HCT116 (cell line): Measurements from ENCODE around the gene C1orf105. TPM values are rescaled to one million over a fixed set of nuclear protein-coding genes. Genes with fewer than 3 reads are reported as not detected.

Experiments
- ATF3 ChIP-seq: IDR thresholded peaks from 2 replicates; pipeline ENCODE4 v1.6.1; 2012
- CEBPB ChIP-seq: IDR thresholded peaks from 2 replicates; pipeline ENCODE4 v1.6.1; 2012; ENCODE audit warnings: low read depth
- JUND ChIP-seq: IDR thresholded peaks from 2 replicates; pipeline ENCODE4 v1.6.1; 2012
- MAX ChIP-seq: IDR thresholded peaks from 2 replicates; pipeline ENCODE4 v1.6.1; 2012
- POLR2AphosphoS5 ChIP-seq: IDR thresholded peaks from 2 replicates; pipeline ENCODE4 v1.6.1; 2011; ENCODE audit warnings: mild to moderate bottlenecking, low read depth, low read length, moderate library complexity
- REST ChIP-seq: IDR thresholded peaks from 2 replicates; pipeline ENCODE4 v1.6.1; 2012; ENCODE audit warnings: low read depth
- ZBTB33 ChIP-seq: IDR thresholded peaks from 2 replicates; pipeline ENCODE4 v1.6.1; 2011; ENCODE audit warnings: mild to moderate bottlenecking, low read length, moderate library complexity; ENCODE audit not compliant: insufficient replicate concordance; ENCODE audit errors: extremely low read depth
- ZNF274 ChIP-seq: fragments of 200-500 bp; sonication (Bioruptor generic); IDR thresholded peaks from 2 replicates; pipeline ENCODE4 v1.6.1; 2014; ENCODE audit warnings: mild to moderate bottlenecking, low read depth, low read length, inconsistent platforms
- total RNA-seq: library from RNA; stranded (reverse); gene quantifications from one replicate; pipeline ENCODE4 v1.2.1, GENCODE V29; 2021; ENCODE audit not compliant: unreplicated experiment

Gene C1orf105
- total RNA-seq, 1 experiment from 2014 or later = not detected

- TF ChIP-seq REST (no peak), ZNF274 (no peak), JUND (no peak), ZBTB33 (no peak), POLR2AphosphoS5 (no peak), MAX (no peak), CEBPB (no peak), ATF3 (no peak)
Observed at GRCh38 chr1:172473842-172474241, 53.4 kb downstream of the C1orf105 start (continued).
